GM18870 (cell line): ENCODE measurements around the gene NR1D2.
A peak's percentile ranks its signal among the peaks of the same experiment; 100 is the strongest.
"Not testable (repeated sequence)": the region's sequence is repeated elsewhere in the genome, so short reads cannot be mapped to it uniquely, and the experiment has no call there.

ENCODE experiments used
- ATAC-seq: cut with Tn5 transposase; IDR thresholded peaks from one replicate; pipeline ENCODE4 v1.9.1; 2021; ENCODE audit warnings: moderate library complexity; ENCODE audit not compliant: unreplicated experiment

NR1D2 gene

GRCh38 chr3:24002129-24002528 is 57.0 kb downstream of the NR1D2 start:
- ATAC-seq = no peak

- ATAC-seq = no peak
Observed at GRCh38 chr3:24003466-24003865, 58.4 kb downstream of the NR1D2 start.

GRCh38 chr3:24004171-24004938 is 59.3 kb downstream of the NR1D2 start:
- ATAC-seq = peak; percentile 95

- ATAC-seq = no peak
Observed at GRCh38 chr3:24005669-24006068, 60.6 kb downstream of the NR1D2 start.

GRCh38 chr3:24010834-24011233 is 65.7 kb downstream of the NR1D2 start:
- not testable (repeated sequence) for ATAC-seq

- peak; percentile 70 for ATAC-seq
Observed at GRCh38 chr3:24012589-24013269, 67.6 kb downstream of the NR1D2 start.

GRCh38 chr3:24017305-24017704 is 72.2 kb downstream of the NR1D2 start:
- no peak for ATAC-seq

GRCh38 chr3:24018784-24019570 is 73.9 kb downstream of the NR1D2 start:
- ATAC-seq = no peak

- no peak for ATAC-seq
Observed at GRCh38 chr3:24019585-24019984, 74.5 kb downstream of the NR1D2 start.

- no peak for ATAC-seq
Observed at GRCh38 chr3:24020036-24020691, 75.1 kb downstream of the NR1D2 start.

- ATAC-seq = no peak
Observed at GRCh38 chr3:24023197-24023596, 78.1 kb downstream of the NR1D2 start.

- no peak for ATAC-seq
Observed at GRCh38 chr3:24025805-24026204, 80.7 kb downstream of the NR1D2 start.

- ATAC-seq = not testable (repeated sequence)
Observed at GRCh38 chr3:24026665-24027064, 81.6 kb downstream of the NR1D2 start.

- ATAC-seq = no peak
Observed at GRCh38 chr3:24027946-24028345, 82.9 kb downstream of the NR1D2 start.
